Stimulated activated naive CD4-positive, alpha-beta T cell treated with Interleukin-2 at 50 U/mL for 16 hours (primary cell): Measurements from ENCODE around the gene IL2RA.

Source experiments
- DNase-seq: peaks from one replicate; lab custom pipeline; 2025; lab: John Stamatoyannopoulos, UW

IL2RA gene

GRCh38 chr10:6038071-6038631 is 24.0 kb downstream of the IL2RA start:
- DNase-seq, result no peak

DNA sequence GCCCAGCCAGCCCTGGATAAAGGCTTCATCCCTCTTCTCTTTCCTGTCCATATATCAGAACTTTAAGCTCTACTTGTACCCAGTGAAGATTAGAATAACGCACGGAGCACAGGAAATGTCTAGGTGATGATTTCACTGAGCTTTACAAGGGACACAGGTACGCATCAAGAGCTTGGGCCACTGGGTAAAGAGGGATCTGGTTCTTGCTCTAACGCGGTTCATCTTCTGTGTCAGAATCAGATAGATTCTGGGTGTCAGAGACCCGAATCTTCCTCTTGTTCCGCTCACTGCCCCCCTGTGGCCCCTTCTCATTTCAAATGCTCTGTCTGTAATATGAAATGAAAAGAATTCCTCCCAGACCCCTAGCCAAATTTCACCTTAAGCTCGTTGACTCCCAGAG is 24.7 kb downstream of the IL2RA start:
- no peak for DNase-seq

DNA sequence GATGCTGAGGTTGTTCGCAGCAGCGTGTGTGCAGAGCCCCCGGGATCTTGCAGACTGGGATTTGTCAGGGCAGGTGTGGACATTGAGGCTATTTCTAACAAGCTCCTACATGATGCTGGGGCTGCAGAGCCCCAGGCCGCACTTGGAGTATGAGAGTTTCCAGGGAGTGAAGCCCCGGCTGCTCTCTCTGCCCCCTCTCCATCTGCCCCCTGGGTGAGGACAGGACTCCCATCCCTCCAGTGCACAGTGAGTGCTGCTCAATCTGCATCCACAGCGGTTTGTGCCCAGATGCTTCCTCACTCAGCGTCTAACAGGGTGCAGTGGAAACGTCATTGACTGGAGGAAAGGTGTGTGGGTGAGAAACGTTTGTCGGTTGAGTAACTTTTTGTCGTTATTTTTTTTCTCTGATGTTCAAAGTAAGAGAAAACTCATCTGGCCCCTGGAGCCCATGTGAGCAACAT is 25.3 kb downstream of the IL2RA start:
- no peak for DNase-seq

DNA sequence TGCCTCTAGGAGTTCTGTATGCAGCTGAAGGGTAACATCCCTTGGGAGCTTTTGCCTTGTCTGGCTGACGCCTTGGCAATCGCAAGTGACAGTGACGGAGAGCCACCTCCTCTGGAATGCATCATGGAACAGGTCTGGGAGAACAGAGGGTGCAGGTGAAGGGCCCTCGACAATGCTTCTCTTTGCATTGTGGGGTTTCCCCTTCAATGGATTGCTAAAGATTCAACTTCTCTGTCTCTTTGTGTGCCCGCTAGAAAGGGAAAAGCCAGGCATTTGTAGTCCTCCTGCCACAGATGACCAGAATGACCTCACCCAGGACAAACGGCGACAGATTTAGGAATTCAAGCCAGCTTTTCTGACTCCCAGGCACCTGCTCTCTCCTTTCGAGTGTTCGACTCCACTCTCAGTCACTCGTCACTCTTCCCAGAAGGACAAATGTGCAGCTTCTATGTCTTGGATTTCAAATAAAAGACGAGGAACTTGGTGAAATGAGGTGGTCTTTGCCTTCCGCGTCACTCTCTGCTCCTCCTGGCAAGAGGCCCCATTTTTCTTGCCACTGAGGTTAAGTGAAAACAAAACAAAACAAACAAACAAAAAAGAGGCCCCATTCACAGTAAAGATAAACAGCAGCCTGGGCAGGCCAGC is 26.1 kb downstream of the IL2RA start:
- no peak for DNase-seq

GRCh38 chr10:6035101-6035834 is 26.9 kb downstream of the IL2RA start:
- no peak for DNase-seq

GRCh38 chr10:6034371-6034770 is 27.8 kb downstream of the IL2RA start:
- no peak for DNase-seq

- no peak for DNase-seq
Observed at GRCh38 chr10:6033954-6034353, 28.2 kb downstream of the IL2RA start.

- no peak for DNase-seq
Observed at GRCh38 chr10:6030940-6031339, 31.2 kb downstream of the IL2RA start.

DNA sequence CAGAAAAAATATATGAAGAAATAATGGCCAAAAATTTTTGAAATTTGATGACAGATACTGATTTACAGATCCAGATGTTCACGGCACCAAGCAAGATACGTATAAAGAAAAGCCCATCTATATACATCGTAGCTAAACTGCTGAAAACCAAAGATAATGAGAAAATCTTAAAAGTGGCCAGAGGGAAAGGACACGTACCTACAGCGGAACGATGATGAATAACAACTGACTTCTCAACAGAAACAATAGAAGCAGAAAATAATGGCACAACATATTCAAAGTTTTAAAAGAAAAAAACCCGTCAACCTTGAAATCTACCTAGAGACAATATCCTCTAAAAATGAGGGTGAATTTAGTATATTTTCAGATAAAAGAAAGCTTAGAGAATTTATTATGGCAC is 31.9 kb downstream of the IL2RA start:
- no peak for DNase-seq

- DNase-seq, result no peak
Observed at GRCh38 chr10:6027929-6028328, 34.2 kb downstream of the IL2RA start.

DNA sequence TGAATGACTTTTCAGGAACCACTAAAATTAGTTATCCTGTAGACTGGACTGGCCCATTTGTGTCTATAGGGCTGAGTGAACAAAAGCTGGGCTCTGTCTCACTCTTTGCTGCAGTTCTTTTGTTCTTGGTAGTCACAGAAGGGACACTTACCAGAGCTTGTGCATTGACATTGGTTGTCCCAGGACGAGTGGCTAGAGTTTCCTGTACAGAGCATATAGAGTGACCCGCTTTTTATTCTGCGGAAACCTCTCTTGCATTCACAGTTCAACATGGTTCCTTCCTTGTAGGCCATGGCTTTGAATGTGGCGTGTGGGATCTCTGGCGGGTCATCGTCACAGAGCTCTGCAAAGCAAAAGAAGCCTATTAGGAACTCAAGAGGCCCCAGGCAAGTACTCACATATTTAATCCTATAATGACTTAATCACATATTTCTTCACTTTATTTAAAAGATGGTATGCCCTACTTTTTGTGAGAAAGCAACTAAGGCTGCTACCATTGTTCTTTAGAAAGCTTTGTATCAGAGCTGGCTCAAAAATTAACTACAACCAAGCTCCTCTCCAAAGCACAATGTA is 36.4 kb downstream of the IL2RA start:
- no peak for DNase-seq

DNA sequence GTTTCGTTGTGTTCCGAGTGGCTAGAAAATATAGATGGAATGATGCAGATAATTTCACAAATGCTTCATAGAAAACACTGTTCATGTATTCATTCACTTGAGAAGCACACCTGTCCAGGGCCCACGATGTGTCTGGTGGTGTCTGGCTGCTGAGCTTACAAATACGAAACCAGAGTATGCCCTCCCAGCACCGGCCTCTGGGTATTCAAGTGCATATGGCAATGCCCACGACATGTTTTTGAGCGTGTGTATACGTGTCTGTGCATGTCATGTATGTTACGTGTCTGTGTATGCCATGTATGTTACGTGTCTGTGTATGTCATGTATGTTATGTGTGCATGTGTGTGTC is 37.9 kb downstream of the IL2RA start:
- DNase-seq, result no peak

DNA sequence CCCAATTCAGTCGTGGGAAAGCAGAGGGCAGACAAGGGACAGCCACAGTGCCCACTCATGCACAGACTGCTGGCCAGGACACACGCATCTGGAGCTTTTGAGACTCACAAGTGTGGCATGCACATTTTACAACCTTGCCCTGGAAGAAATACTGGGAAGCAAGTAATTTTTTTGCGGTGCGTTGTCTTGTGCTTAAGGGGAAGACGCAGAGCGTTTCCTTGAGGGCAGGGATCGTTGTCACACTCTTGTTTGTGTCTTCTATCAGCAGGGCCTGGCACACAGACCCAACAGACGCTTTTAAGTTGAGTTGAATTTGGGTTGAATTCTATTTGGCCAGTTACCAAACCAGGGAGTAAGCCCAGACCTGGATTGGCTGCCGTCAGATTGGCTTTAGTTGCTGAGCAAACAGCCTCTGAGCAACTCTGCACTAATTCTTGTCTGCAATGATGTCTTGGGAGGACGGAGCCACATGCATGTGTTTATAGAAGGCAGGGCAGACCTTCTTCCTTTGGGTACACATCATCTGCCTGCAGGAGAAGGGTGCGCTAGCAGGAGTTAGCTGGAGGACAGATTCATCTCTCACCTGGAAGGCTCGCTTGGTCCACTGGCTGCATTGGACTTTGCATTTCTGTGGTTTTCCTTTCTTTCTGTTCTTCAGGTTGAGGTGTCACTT is 38.4 kb downstream of the IL2RA start:
- no peak for DNase-seq

DNA sequence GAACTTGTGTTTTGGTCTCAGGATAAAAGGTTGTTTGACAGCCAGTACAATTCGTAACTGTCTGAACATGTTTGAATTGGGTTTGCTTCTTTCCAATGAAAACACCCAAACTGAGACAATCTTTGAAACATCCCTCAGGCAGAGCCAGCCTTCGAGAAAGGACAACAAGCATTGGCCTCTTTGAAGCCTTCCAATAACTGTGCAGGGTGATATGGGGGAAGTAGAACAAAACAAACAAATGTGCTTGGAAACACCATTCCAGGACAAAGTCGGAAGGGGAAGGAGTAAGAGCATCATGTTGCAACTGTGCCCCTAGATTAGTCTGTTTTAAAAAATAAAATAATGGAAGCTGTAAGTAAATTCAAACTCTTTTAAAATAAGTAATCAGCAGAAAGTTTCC is 39.5 kb downstream of the IL2RA start:
- DNase-seq, result no peak

- no peak for DNase-seq
Observed at GRCh38 chr10:6020826-6021225, 41.3 kb downstream of the IL2RA start.

GRCh38 chr10:6019796-6020195 is 42.4 kb downstream of the IL2RA start:
- DNase-seq, result no peak

DNA sequence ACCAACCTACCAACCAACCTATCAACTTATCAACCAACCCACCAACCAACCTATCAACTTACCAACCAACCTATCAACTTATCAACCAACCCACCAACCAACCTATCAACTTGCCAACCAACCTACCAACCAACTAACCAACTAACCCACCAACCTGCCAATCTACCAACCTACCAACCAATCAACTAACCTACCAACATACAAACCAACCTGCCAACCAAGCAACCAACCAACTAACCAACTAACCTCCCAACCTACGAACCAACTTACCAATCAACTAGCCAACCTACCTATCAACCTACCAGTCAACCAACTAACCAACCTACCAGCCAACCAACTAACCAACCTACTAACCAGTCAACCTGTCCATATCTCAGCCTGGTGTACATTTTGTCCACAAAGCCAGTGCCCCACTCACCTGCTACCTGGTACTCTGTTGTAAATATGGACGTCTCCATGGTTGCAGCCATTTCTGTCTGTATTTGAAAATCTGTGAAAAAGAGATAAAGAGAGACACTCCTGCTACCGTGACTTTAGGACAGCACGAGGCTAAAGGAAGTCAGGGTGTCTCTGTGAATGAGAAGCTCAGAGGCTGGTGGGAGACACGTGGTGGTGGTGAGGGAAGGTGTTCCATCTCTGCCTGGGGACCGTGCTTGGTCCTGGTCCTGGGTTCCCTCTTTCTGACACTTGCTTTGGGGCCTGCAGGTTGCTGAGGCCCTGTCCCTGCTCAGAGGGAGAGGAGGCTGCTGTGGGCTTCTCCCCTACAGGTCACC is 43.0 kb downstream of the IL2RA start:
- no peak for DNase-seq

DNA sequence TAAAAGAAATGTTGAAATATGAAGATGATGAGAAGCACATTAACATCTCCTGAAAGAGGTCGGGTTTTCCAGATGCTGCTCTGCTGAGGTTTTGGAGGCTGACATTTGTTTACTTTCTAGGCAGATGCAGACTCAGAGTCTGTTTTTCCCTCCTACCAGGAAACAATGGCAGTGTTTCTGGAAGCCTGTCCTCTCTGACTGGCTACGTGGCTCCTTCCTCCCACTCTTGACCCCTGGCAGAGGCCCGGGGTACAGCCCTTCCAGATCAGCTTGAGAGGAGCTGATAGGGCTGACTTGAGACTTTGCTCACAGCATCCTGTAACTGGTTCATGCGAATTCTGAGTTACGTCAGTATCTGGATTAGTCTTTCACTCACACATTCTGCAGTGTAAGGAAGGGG is 43.7 kb downstream of the IL2RA start:
- no peak for DNase-seq

DNA sequence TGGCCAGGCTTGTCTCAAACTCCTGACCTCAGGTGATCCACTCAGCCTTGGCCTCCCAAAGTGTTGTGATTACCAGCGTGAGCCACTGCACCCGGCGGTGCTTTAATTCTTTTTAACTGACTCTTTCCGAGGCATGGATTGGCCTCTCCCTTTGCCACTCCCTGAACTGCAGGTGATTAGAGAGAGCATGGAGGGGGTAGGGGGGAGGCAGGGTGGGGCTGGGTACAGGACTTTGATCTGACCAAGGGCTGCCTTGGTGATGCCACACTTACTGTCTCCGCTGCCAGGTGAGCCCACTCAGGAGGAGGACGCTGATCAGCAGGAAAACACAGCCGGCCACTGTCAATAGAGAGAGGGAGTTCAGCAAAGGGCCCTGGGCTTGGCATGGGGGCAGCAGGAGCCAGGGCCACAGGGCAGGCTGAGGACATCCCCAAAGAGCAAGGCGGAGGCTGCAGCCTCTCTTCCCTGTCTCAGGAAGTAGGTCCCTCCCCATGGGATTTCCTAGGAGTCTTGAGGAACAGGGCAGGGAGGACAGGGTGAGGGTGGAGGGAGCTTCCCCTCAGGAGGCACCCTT is 44.3 kb downstream of the IL2RA start:
- no peak for DNase-seq

GRCh38 chr10:6014241-6014761 is 47.9 kb downstream of the IL2RA start:
- DNase-seq, result peak; percentile 24
